Kidney (tissue), 14 donors: ENCODE data around the gene AGBL1. TPM values are rescaled to one million over a fixed set of nuclear protein-coding genes. Genes with fewer than 3 reads are reported as not detected.

Experiments used
- DNase-seq, 5 donors: peaks; one replicate each; pipeline ENCODE4 v3.0.0-alpha.2; 2013 to 2020
- FAIRE-seq: peaks from 2 replicates; lab custom pipeline; 2012; peaks lifted over from hg19 to GRCh38; lab: Jason Lieb, UNC
- H3K27ac ChIP-seq, 2 donors: one replicate each; pipeline ENCODE4 v1.7.0; 2013; ENCODE audit warnings: low read depth in 2 of 2, low read length in 2 of 2, inconsistent platforms in 1 of 2
- H3K27me3 ChIP-seq: one replicate; pipeline ENCODE4 v1.7.1; 2013; ENCODE audit warnings: low read length, inconsistent platforms; ENCODE audit not compliant: control insufficient read depth, insufficient read depth
- H3K36me3 ChIP-seq, 3 donors: one replicate each; pipeline versions ENCODE4 v1.7.0 to v1.7.1; 2013; ENCODE audit warnings: low read length in 3 of 3, control low read depth in 1 of 3, inconsistent platforms in 1 of 3; ENCODE audit not compliant: insufficient read depth in 3 of 3, control insufficient read depth in 2 of 3
- H3K4me1 ChIP-seq, 3 donors: one replicate each; pipeline versions ENCODE4 v1.7.0 to v1.7.1; 2013; ENCODE audit warnings: low read length in 3 of 3, inconsistent platforms in 1 of 3, low read depth in 1 of 3; ENCODE audit not compliant: control insufficient read depth in 2 of 3, insufficient read depth in 2 of 3
- H3K4me3 ChIP-seq, 3 donors: one replicate each; pipeline versions ENCODE4 v1.7.0 to v1.8.1; 2013; ENCODE audit warnings: low read length in 3 of 3, control low read depth in 1 of 3, inconsistent platforms in 1 of 3
- H3K9ac ChIP-seq, 3 donors: one replicate each; pipeline versions ENCODE4 v1.7.0 to v1.7.1; 2013; ENCODE audit warnings: low read length in 3 of 3, control low read depth in 1 of 3, inconsistent platforms in 1 of 3
- H3K9me3 ChIP-seq, 3 donors: one replicate each; pipeline versions ENCODE4 v1.7.0 to v1.7.1; 2013; ENCODE audit warnings: low read length in 3 of 3, control low read depth in 1 of 3, inconsistent platforms in 1 of 3; ENCODE audit not compliant: control insufficient read depth in 2 of 3, insufficient read depth in 1 of 3
- CTCF ChIP-seq: IDR thresholded peaks from 3 replicates; pipeline ENCODE4 v1.5.1; 2012; ENCODE audit warnings: mild to moderate bottlenecking, moderate library complexity, borderline replicate concordance; ENCODE audit not compliant: insufficient read depth; ENCODE audit errors: extremely low read depth
- intact Hi-C: fragments of 100-400 bp; cut with DNase I; formaldehyde crosslinking; loops from one replicate; pipeline ENCODE4 v1.11.1; 2022
- polyA plus RNA-seq: library from polyadenylated mRNA; stranded (reverse); fragments of 350-450 nt; fragmentation: Illumina TruSeq; extraction: RNeasy Lipid Tissue Mini Kit (QIAGEN cat#74804); gene quantifications from one replicate; pipeline ENCODE4 v1.2.3, GENCODE V29; 2014; ENCODE audit warnings: low read depth, low replicate concordance; ENCODE audit not compliant: insufficient read depth
- total RNA-seq: library from RNA; stranded (reverse); fragmentation: NEBNext Ultra II Directional; extraction: Animal tissue kit (Norgen Biotek cat#: 25700); gene quantifications from one replicate; pipeline ENCODE4 v1.2.1, GENCODE V29; 2021
- donor health status: control.
- donor health status: control.
- donor health status: control.
- donor health status: control.
- donor health status: control.
- donor health status: DM: yes; HTN: yes; CAD: no.
- donor health status: Normal renal cell carcinoma (clear cell type).

The AGBL1 gene
- total and polyA plus RNA-seq, 2 donors from 2014 or later = not detected

GRCh38 chr15:86538141-86538540 is 458.5 kb downstream of the AGBL1 start:
- FAIRE-seq (no peak), DNase-seq (no peak)
- no peak overlapping the region for H3K27ac ChIP-seq
- H3K4me1 ChIP-seq = no peaks in the 10 kb centered on the region
- no peak overlapping the region for H3K4me3 ChIP-seq
- H3K27me3 ChIP-seq = no peaks in the 10 kb centered on the region
- H3K9ac ChIP-seq = no peak overlapping the region
- no peaks in the 10 kb centered on the region for H3K36me3 ChIP-seq
- intact Hi-C loops = no loop called here
- H3K9me3 ChIP-seq = no peaks in the 10 kb centered on the region
- no peak for TF ChIP-seq CTCF

- H3K4me3 ChIP-seq = no peak overlapping the region
- TF ChIP-seq CTCF = no peak
- H3K4me1 ChIP-seq = no peaks in the 10 kb centered on the region
- H3K36me3 ChIP-seq = no peaks in the 10 kb centered on the region
- no peak for DNase-seq
- no peaks in the 10 kb centered on the region for H3K9me3 ChIP-seq
- H3K27ac ChIP-seq = no peak overlapping the region
- H3K27me3 ChIP-seq = no peaks in the 10 kb centered on the region
- intact Hi-C loops = no loop called here
- no peak for FAIRE-seq
- H3K9ac ChIP-seq = no peak overlapping the region
These were observed 461.3 kb downstream of the AGBL1 start for GRCh38 chr15:86540840-86541467.

GRCh38 chr15:86541540-86541939 is 461.9 kb downstream of the AGBL1 start:
- Histone ChIP-seq H3K9me3 (no peaks in the 10 kb centered on the region), H3K36me3 (no peaks in the 10 kb centered on the region), H3K4me3 (no peak overlapping the region), H3K27me3 (no peaks in the 10 kb centered on the region), H3K4me1 (no peaks in the 10 kb centered on the region), H3K9ac (no peak overlapping the region), H3K27ac (no peak overlapping the region)
- DNase-seq = no peak
- TF ChIP-seq CTCF = no peak
- intact Hi-C loops = no loop called here
- no peak for FAIRE-seq

- FAIRE-seq (no peak), DNase-seq (no peak)
- no peak for TF ChIP-seq CTCF
- Histone ChIP-seq H3K9me3 (no peaks in the 10 kb centered on the region), H3K27me3 (no peaks in the 10 kb centered on the region), H3K9ac (no peak overlapping the region), H3K27ac (no peak overlapping the region), H3K4me1 (no peaks in the 10 kb centered on the region), H3K4me3 (no peak overlapping the region), H3K36me3 (no peaks in the 10 kb centered on the region)
- intact Hi-C loops = no loop called here
These were observed 470.4 kb downstream of the AGBL1 start for GRCh38 chr15:86550075-86550474.
